Measurements from ENCODE around the gene C1QTNF6.

The C1QTNF6 gene

DNA sequence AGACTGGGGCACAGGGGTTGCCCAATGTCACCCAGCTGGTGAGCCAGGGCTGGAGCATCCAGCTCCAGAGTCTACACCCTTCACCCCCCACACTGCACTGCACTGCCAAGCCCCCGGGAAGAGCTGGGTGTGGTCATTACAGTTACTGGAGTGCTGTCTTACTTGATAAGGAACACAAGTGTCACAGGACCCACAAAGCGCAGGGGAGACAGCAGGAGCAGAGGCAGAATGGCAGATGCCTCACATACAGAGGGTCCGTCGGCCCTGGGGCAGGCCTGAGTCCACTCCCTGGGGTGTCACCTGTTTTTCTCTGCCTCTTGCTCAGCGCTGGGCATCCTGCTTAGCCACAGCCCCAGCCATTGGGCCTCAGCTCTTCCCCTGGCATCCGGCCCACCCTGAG lies 46.1 kb downstream of the C1QTNF6 start:
- no peak for DNase-seq (ENCODE audit: low read depth in 2 of 2)

DNA sequence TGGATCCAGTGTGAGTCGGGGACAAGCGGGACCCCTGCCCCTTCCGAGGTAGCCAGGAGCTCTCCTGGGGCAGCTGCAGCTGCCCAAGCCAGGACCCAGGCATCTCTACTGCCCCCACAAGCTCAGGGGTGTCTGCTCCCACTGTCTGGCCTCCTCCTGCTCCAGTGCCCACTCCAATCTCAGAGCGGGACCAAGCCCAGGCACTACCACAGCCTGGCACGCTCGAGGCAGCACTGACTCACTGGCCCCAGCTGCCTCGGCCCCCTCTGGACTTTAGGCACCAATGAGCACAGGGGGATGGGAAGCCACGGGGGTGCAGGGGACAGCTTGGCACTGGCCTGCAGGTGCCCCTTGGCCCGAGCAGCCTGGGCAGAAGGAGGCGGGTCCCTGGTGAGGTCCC lies 46.6 kb downstream of the C1QTNF6 start:
- no peak for DNase-seq (ENCODE audit: low read depth in 2 of 2)

DNA sequence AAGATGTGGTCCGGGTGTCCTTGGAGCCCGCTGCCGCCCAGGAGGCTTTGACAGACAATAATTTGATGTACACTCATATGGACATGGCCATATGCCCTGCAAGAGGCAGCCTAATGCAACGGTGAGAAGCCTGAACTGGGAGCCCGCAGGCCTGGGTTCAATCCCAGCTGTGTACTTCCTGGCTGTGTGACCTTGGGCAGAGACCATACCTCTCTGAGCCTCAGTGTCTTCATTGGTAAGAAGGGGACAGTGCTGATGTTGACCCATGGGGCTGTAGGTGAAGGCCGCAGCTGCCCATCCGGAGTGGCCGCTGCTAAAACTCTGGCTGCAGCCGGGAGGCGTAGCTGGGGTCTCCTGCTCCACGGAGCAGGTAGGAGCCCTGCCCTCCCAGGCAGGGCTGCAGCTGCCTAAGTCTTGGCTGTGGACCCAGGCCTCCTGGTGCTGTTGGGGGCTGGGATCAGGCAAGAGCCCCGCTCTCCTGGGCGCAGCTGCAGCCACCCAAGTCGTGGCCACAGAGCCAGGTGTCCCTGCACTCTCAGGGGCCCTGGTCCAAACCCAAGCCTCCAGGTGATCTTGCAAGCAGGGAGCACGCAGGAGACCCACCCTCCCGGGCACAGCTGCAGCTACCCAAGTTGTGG lies 47.2 kb downstream of the C1QTNF6 start:
- DNase-seq (ENCODE audit: low read depth in 2 of 2): no peak

DNA sequence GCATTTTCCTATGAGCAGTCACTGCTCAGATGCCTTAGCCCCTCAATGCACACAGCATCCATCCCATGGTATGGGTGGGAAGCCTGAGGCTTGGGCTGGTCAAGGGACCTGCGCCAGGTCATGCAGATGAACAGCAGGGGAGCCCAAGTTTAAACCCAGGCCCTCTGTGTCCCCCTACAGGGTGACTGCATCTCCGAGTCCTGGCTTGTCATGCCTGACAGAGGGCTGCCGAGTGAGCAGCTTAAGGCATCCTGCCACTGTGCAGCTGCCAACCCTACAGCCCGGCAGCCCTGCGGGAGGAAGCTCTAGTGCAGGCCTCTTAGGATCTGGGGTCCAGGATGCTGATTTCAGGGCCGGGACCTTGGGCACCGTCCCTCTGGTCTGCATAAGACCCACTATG lies 48.3 kb downstream of the C1QTNF6 start:
- DNase-seq (ENCODE audit: low read depth in 2 of 2): no peak

DNA sequence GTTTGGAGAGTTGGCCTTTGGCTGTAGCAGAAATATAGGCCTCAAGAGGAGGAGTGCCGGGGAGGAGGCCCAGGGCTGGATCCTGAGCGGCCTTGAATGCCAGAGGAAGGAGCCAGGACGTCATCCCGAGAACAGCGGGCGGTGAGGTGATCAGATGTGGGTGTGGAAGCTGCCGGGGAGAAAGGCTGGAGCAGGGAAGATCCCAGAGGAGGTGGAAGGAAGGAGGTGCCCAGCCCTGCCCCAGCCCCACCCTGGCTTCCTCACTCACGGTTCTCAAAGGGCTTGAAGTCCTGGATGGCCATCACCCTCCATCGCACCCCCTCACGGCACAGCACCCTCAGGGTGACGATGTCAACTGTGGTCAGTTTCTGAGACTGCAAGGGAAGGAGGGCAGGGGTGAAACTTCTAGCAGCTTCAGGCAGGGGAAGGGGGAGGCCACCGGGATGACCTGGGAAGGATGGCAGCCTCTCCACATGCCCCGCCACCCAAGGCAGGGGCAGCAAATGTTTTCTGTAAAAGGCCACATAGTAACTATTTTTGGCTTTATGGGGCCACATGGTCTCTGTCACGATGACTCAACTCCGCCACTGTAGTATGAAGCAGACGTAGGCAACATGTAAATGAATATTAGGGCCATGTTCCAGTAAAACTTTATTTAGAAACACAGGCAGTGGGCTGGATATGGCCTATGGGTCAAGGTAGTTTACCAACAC lies 49.0 kb downstream of the C1QTNF6 start:
- no peak for DNase-seq (ENCODE audit: low read depth in 2 of 2)

DNA sequence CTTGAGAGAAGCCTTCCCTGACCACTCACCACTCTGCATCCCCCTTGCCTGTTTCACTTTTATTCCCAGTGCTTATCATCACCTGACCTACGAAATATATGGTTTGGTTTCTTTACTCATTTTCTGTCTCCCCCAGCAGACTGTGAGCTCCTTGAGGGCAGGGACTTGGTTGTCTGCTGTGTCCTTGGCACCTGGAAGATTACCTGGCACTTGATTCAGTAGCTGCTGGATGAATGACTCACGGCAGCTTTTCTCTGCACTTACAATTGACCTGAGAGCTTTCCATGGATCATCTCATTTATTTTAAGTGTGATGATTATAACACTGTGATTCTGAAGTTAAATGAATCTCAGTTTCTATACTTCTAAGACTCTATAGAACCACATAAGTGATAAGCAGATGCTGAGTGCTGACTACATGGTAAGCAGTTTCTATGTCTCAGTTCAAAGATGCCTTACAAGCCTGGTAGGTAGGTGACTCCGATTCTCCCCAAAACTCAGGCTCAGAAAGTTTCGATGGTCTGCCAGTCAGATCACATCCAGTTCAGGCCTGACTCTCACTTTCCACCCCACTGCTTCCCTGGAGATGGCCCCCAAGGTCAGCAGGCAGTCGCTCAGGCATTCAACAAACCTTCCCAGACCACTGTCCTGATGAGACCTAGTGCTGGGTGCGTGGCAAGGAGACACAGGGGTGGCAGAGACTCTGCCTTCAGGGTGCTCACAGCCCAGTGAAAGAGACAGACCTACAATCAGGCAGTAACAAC lies 50.0 kb downstream of the C1QTNF6 start:
- no peak for DNase-seq (ENCODE audit: low read depth in 2 of 2)

DNA sequence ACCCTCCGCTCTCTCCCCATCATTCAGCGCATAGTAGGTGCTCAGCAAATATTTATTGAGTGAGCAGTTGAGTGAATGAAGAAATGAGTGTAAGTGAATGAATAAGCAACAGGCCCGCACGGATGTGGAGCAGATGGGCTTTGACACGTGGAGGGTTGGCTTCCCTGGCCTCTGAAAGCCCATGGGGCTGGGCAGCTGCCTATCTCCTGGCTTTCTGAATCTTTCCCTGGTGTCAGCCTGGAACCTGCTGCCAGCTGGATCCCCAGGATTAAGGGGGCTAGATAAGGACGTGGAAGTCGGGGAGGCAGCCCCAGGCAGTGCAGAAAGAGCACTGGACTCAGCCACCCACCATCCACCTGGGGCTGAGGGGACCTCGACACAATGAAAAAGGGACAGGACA lies 50.9 kb downstream of the C1QTNF6 start:
- no peak for DNase-seq (ENCODE audit: low read depth in 2 of 2)

DNA sequence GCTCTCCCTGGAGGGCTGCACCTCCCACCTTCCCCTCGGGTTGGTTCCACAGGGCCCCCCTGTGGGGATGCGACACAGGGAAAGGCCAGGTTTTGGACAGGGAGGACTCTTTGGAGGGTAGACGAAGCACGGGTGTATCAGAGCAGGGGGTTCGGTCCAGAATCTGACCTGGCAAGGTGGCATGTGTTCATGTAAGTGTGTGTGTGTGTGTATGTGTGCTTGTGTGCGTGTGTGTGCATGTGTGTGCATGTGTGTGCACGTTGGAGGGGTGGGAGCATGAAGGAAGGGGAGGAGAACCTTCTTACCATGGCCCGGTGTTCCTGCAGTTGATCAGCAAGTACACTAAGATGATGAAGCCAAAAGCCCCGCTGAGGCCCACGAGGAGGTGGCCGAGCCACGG lies 53.0 kb downstream of the C1QTNF6 start:
- no peak for DNase-seq (ENCODE audit: low read depth in 2 of 2)

DNA sequence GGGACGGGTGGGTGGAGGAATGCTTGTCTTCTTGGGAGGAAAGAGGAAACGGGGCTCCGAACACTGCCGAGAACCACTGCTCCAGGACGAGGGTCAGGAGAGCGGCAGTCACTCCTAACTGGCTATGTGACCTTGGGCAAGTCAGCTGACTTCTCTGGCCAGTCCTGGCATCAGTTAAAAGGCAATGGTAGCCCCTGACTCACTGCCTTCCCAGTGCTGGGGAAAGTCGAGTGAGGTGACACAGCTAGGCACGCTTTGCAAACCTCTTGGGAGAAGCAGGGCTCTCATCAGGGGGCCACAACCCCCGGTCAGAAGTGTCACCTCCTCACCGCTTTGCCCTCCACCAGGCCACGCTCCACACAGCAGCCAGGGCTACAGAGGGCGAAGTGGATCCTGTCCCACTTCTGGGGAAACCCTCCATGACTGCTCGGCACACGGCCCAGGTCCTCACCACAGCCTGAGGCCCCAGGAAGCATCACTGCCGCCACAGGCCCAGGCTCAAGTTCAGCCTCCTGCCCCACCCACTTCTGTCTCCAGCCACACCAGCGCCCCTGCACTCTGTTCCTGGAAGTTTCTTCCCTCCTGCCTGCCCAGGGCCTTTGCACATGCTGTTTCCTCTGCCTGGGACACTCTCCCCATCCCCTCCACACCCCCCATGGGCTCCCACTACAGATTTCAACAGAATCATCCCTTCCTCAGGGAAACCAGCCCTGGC lies 54.6 kb downstream of the C1QTNF6 start:
- no peak for DNase-seq (ENCODE audit: low read depth in 2 of 2)

DNA sequence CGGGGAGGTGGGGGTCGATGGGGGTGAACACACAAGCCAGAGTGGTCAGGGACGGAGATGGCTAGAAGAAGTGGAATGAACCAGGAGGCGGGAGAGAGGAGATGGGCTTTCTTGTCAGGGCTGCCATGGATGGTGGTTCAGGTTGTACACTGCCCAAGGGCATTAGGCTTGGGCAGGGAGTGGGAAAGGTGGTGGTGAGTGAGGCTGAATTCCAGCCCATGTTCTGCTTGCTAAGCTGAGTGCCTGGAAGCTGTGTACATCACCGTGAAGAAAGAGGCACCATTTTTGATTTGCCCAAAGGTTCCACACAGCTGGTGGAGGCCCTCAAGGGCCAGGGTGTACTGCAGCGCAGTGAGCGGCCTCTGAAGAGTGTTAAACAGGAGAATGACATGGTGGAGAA lies 55.3 kb downstream of the C1QTNF6 start:
- no peak for DNase-seq (ENCODE audit: low read depth in 2 of 2)
